ENCODE measurements around the gene TAB3. TPM values are rescaled to one million over a fixed set of nuclear protein-coding genes. Genes with fewer than 3 reads are reported as not detected.
A peak's percentile ranks its signal among the peaks of the same experiment; 100 is the strongest.

The TAB3 gene
- total and polyA plus RNA-seq, 10 of the 15 experiments (the other 5 are each of a cell fraction or from before 2014, with no cell fraction given), result 1.7 to 22.1 (median 9.1) TPM

DNA sequence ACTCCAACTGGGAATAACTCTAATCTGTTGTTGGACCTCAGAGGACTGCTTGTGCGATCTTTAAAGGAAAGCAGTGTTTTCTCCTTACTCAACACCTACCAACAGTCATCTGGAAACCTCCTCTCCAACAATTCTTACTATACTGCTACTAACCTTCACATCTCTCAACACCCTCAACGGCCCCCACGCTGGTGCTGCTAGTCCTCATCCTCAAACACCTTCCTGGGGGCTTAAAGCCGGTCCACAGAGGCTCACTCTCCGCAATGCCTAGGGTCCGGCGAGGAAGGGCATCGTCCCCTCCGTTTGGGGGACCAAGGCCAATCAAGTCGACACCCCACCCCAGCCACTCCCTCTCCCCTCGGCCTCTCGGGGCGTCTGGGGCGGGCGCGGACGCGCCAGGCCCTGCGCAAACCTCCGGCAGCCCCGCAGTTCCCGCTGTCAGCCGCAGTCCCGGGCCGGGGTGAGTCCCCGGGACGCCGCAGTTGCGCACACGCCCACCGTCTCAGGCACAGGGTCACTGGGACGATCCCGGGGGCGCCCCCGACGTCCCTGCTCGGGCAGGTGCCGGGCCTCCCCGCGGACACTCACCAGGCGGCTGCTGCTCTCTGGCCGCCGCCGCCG lies 418 bp downstream of the TAB3 start:
- Histone ChIP-seq H3K27ac (ENCODE audit: control insufficient read depth, insufficient read depth) (peak overlapping the region; percentile 53), H3K36me3 (ENCODE audit: control insufficient read depth in 2 of 2, insufficient read depth in 2 of 2, low read length in 1 of 2) (no peaks in the 10 kb centered on the region), H2AFZ (ENCODE audit: control insufficient read depth, low read depth, low read length) (peak overlapping the region; percentile 53), H4K20me1 (ENCODE audit: control insufficient read depth, insufficient read depth) (no peaks in the 10 kb centered on the region), H3K4me3 (peak overlapping the region; percentile 64), H3K4me2 (ENCODE audit: control insufficient read depth, insufficient read depth) (peak overlapping the region; percentile 59; the same call in 1 of the 2 replicates), H3K79me2 (ENCODE audit: control insufficient read depth, insufficient read depth, low read length) (peaks cover 6% of the 10 kb centered on the region), H3K4me1 (ENCODE audit: control insufficient read depth, insufficient read depth, low read length) (no peaks in the 10 kb centered on the region), H3K9ac (ENCODE audit: control insufficient read depth, insufficient read depth, low read length) (peak overlapping the region; percentile 67), H3K9me3 (replicated peaks; ENCODE audit: control insufficient read depth, insufficient read depth, low read length) (no peaks in the 10 kb centered on the region), H3K27me3 (replicated peaks in 1 of 2; ENCODE audit: control insufficient read depth in 2 of 2, insufficient read depth in 2 of 2, low read length in 1 of 2) (no peaks in the 10 kb centered on the region; a peak in 1 of 4 replicates)
- DNase-seq (ENCODE audit: low read depth, low spot score) (no peak), FAIRE-seq (no peak), ATAC-seq (peak; percentile 54)
- RAD21 ChIA-PET (ENCODE audit: unreplicated experiment), result no interaction called here
- POLR2A ChIA-PET, result interaction anchor here (0.9 kb wide), 1 partner anchor 9 kb away, joined by 3 read pairs; no protein-coding TSS in a partner anchor
- CTCF ChIA-PET, result interaction anchor here (1.3 to 2.2 kb wide), 3 partner anchors 11 to 318 kb away, joined by 3 to 12 read pairs (median 4); no protein-coding TSS in a partner anchor
- in situ Hi-C loops (cut with MboI), result loop anchor here (5.0 kb wide), 1 partner anchor 151 kb away; no protein-coding TSS in a partner anchor
- no TSS peak for BruUV-seq (replicated peaks)
- SMC1A ChIA-PET (ENCODE audit: uncharacterized antibody, unreplicated experiment), result interaction anchor here (0.6 to 1.3 kb wide), 3 partner anchors 16 to 143 kb away, joined by 3 read pairs; no protein-coding TSS in a partner anchor
- intact Hi-C loops (cut with micrococcal nuclease; ENCODE audit: unreplicated experiment), result loop anchor here (2.0 to 5.0 kb wide), 5 partner anchors 66 to 311 kb away; partner anchors contain the start of genes GK and TASL
- WGBS (ENCODE audit: insufficient coverage, insufficient replicate concordance, low lambda C conversion rate, missing lambda C conversion rate), result 17% methylated on average over 24 of the region's 45 CpGs
- TF ChIP-seq ZBTB4 (CRISPR knock-in tag; IDR thresholded peaks at IDR 0.05) (no peak), KLF5 (IDR thresholded peaks at IDR 0.05; ENCODE audit: partially characterized antibody) (peak; percentile 19), JUND (IDR thresholded peaks at IDR 0.05; ENCODE audit: low read depth, low read length) (no peak), RFX5 (IDR thresholded peaks at IDR 0.05; ENCODE audit: low read depth, low read length) (no peak), MYC (IDR thresholded peaks at IDR 0.05; ENCODE audit: insufficient read depth, insufficient read length, insufficient replicate concordance, low read length, severe bottlenecking) (no peak), CEBPB (IDR thresholded peaks at IDR 0.05; ENCODE audit: borderline replicate concordance in 1 of 2, low read depth in 2 of 2, low read length in 2 of 2) (no peak), RUNX3 (IDR thresholded peaks at IDR 0.05; ENCODE audit: low read length) (no peak)
- TF ChIP-seq, protein P1, sequence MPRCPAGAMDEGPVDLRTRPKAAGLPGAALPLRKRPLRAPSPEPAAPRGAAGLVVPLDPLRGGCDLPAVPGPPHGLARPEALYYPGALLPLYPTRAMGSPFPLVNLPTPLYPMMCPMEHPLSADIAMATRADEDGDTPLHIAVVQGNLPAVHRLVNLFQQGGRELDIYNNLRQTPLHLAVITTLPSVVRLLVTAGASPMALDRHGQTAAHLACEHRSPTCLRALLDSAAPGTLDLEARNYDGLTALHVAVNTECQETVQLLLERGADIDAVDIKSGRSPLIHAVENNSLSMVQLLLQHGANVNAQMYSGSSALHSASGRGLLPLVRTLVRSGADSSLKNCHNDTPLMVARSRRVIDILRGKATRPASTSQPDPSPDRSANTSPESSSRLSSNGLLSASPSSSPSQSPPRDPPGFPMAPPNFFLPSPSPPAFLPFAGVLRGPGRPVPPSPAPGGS (IDR thresholded peaks at IDR 0.05; ENCODE audit: borderline replicate concordance, insufficient read depth, low read depth, low read length, poor library complexity, severe bottlenecking), result no peak
- TF ChIP-seq, protein P2, sequence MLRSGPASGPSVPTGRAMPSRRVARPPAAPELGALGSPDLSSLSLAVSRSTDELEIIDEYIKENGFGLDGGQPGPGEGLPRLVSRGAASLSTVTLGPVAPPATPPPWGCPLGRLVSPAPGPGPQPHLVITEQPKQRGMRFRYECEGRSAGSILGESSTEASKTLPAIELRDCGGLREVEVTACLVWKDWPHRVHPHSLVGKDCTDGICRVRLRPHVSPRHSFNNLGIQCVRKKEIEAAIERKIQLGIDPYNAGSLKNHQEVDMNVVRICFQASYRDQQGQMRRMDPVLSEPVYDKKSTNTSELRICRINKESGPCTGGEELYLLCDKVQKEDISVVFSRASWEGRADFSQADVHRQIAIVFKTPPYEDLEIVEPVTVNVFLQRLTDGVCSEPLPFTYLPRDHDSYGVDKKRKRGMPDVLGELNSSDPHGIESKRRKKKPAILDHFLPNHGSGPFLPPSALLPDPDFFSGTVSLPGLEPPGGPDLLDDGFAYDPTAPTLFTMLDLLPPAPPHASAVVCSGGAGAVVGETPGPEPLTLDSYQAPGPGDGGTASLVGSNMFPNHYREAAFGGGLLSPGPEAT (IDR thresholded peaks at IDR 0.05; ENCODE audit: low read depth), result no peak
- TF ChIP-seq, protein P3, sequence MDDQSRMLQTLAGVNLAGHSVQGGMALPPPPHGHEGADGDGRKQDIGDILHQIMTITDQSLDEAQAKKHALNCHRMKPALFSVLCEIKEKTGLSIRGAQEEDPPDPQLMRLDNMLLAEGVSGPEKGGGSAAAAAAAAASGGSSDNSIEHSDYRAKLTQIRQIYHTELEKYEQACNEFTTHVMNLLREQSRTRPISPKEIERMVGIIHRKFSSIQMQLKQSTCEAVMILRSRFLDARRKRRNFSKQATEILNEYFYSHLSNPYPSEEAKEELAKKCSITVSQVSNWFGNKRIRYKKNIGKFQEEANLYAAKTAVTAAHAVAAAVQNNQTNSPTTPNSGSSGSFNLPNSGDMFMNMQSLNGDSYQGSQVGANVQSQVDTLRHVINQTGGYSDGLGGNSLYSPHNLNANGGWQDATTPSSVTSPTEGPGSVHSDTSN (IDR thresholded peaks at IDR 0.05; ENCODE audit: insufficient replicate concordance, low read depth, low read length), result no peak
- TF ChIP-seq, protein P4, sequence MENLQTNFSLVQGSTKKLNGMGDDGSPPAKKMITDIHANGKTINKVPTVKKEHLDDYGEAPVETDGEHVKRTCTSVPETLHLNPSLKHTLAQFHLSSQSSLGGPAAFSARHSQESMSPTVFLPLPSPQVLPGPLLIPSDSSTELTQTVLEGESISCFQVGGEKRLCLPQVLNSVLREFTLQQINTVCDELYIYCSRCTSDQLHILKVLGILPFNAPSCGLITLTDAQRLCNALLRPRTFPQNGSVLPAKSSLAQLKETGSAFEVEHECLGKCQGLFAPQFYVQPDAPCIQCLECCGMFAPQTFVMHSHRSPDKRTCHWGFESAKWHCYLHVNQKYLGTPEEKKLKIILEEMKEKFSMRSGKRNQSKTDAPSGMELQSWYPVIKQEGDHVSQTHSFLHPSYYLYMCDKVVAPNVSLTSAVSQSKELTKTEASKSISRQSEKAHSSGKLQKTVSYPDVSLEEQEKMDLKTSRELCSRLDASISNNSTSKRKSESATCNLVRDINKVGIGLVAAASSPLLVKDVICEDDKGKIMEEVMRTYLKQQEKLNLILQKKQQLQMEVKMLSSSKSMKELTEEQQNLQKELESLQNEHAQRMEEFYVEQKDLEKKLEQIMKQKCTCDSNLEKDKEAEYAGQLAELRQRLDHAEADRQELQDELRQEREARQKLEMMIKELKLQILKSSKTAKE (IDR thresholded peaks at IDR 0.05; ENCODE audit: low read depth, poor library complexity, severe bottlenecking), result no peak

All from GM12878 (cell line).